ENCODE results near the gene NSG1. TPM values are rescaled to one million over a fixed set of nuclear protein-coding genes. Genes with fewer than 3 reads are reported as not detected.

Gene NSG1
- total and polyA plus RNA-seq, 2 donors (not counting 1 experiment from before 2014, with no cell fraction given) = 0.17 to 1.1 TPM

GRCh38 chr4:4398430-4398829, 11.5 kb downstream of the NSG1 start:
- no peak for DNase-seq (ENCODE audit: low read depth in 2 of 2)

GRCh38 chr4:4401036-4401435, 14.1 kb downstream of the NSG1 start:
- H3K27ac ChIP-seq (ENCODE audit: insufficient read depth, low read length) = no peak overlapping the region
- no peak overlapping the region for H3K9ac ChIP-seq (ENCODE audit: insufficient read depth, low read length)
- H3K27me3 ChIP-seq (ENCODE audit: control insufficient read depth, insufficient read depth, low read length) = peaks cover 8% of the 10 kb centered on the region
- no peak for DNase-seq (ENCODE audit: low read depth in 2 of 2)
- H4K20me1 ChIP-seq (ENCODE audit: control insufficient read depth, extremely low read depth, insufficient read depth, low read length) = no peaks in the 10 kb centered on the region
- H3K9me3 ChIP-seq (ENCODE audit: control insufficient read depth, insufficient read depth, low read depth, low read length) = no peaks in the 10 kb centered on the region
- H3K4me2 ChIP-seq (ENCODE audit: extremely low read depth, insufficient read depth, low read length) = no peak overlapping the region
- no peaks in the 10 kb centered on the region for H3K36me3 ChIP-seq (ENCODE audit: control insufficient read depth, insufficient read depth, low read length)
- no peaks in the 10 kb centered on the region for H3K79me2 ChIP-seq (ENCODE audit: control insufficient read depth, insufficient read depth, low read length)
- no peak overlapping the region for H2AFZ ChIP-seq (ENCODE audit: low read length)
- no peak overlapping the region for H3K4me3 ChIP-seq (replicated peaks in 1 of 4; ENCODE audit: control extremely low read depth in 1 of 4, insufficient read depth in 1 of 4, low read depth in 3 of 4, low read length in 4 of 4)
- no peaks in the 10 kb centered on the region for H3K4me1 ChIP-seq (ENCODE audit: control insufficient read depth, extremely low read depth, insufficient read depth, low read length)
- TF ChIP-seq EZH2 (IDR thresholded peaks at IDR 0.05; ENCODE audit: low read length, missing control alignments) = no peak
- TF ChIP-seq CTCF (conservative IDR thresholded peaks at IDR 0.05 in 1 of 2, IDR thresholded peaks at IDR 0.05 in 1 of 2; ENCODE audit: low read depth in 1 of 2, low read length in 2 of 2) = no peak

More at GRCh38 chr4:4398430-4398829, 11.5 kb downstream of the NSG1 start:
- no peaks in the 10 kb centered on the region for H4K20me1 ChIP-seq (ENCODE audit: control insufficient read depth, extremely low read depth, insufficient read depth, low read length)
- H3K36me3 ChIP-seq (ENCODE audit: control insufficient read depth, insufficient read depth, low read length) = no peaks in the 10 kb centered on the region
- no peaks in the 10 kb centered on the region for H3K79me2 ChIP-seq (ENCODE audit: control insufficient read depth, insufficient read depth, low read length)
- H3K4me3 ChIP-seq (replicated peaks in 1 of 4; ENCODE audit: control extremely low read depth in 1 of 4, insufficient read depth in 1 of 4, low read depth in 3 of 4, low read length in 4 of 4) = no peak overlapping the region
- no peaks in the 10 kb centered on the region for H3K9me3 ChIP-seq (ENCODE audit: control insufficient read depth, insufficient read depth, low read depth, low read length)
- H3K27ac ChIP-seq (ENCODE audit: insufficient read depth, low read length) = no peak overlapping the region
- H2AFZ ChIP-seq (ENCODE audit: low read length) = no peak overlapping the region
- H3K4me1 ChIP-seq (ENCODE audit: control insufficient read depth, extremely low read depth, insufficient read depth, low read length) = no peaks in the 10 kb centered on the region
- no peak for TF ChIP-seq CTCF (conservative IDR thresholded peaks at IDR 0.05 in 1 of 2, IDR thresholded peaks at IDR 0.05 in 1 of 2; ENCODE audit: low read depth in 1 of 2, low read length in 2 of 2)
- no peak for TF ChIP-seq EZH2 (IDR thresholded peaks at IDR 0.05; ENCODE audit: low read length, missing control alignments)
- peaks cover 19% of the 10 kb centered on the region for H3K27me3 ChIP-seq (ENCODE audit: control insufficient read depth, insufficient read depth, low read length)
- no peak overlapping the region for H3K9ac ChIP-seq (ENCODE audit: insufficient read depth, low read length)
- no peak overlapping the region for H3K4me2 ChIP-seq (ENCODE audit: extremely low read depth, insufficient read depth, low read length)

- H3K9ac ChIP-seq (ENCODE audit: insufficient read depth, low read length) = no peak overlapping the region
- no peak overlapping the region for H3K4me2 ChIP-seq (ENCODE audit: extremely low read depth, insufficient read depth, low read length)
- no peaks in the 10 kb centered on the region for H3K27me3 ChIP-seq (ENCODE audit: control insufficient read depth, insufficient read depth, low read length)
- H3K9me3 ChIP-seq (ENCODE audit: control insufficient read depth, insufficient read depth, low read depth, low read length) = no peaks in the 10 kb centered on the region
- no peaks in the 10 kb centered on the region for H3K4me1 ChIP-seq (ENCODE audit: control insufficient read depth, extremely low read depth, insufficient read depth, low read length)
- TF ChIP-seq EZH2 (IDR thresholded peaks at IDR 0.05; ENCODE audit: low read length, missing control alignments) (no peak), CTCF (conservative IDR thresholded peaks at IDR 0.05 in 1 of 2, IDR thresholded peaks at IDR 0.05 in 1 of 2; ENCODE audit: low read depth in 1 of 2, low read length in 2 of 2) (no peak)
- no peak for DNase-seq (ENCODE audit: low read depth in 2 of 2)
- H2AFZ ChIP-seq (ENCODE audit: low read length) = no peak overlapping the region
- H3K36me3 ChIP-seq (ENCODE audit: control insufficient read depth, insufficient read depth, low read length) = no peaks in the 10 kb centered on the region
- no peak overlapping the region for H3K27ac ChIP-seq (ENCODE audit: insufficient read depth, low read length)
- no peak overlapping the region for H3K4me3 ChIP-seq (replicated peaks in 1 of 4; ENCODE audit: control extremely low read depth in 1 of 4, insufficient read depth in 1 of 4, low read depth in 3 of 4, low read length in 4 of 4)
- H3K79me2 ChIP-seq (ENCODE audit: control insufficient read depth, insufficient read depth, low read length) = no peaks in the 10 kb centered on the region
- no peaks in the 10 kb centered on the region for H4K20me1 ChIP-seq (ENCODE audit: control insufficient read depth, extremely low read depth, insufficient read depth, low read length)
Observed at GRCh38 chr4:4402966-4403365, 16.1 kb downstream of the NSG1 start.

Data from fibroblast of lung (primary cell).